HEK293T (cell line): Measurements from ENCODE around the gene KLK1.
"Not testable (repeated sequence)": the region's sequence is repeated elsewhere in the genome, so short reads cannot be mapped to it uniquely, and the experiment has no call there.

Experiments used
- CTCF ChIA-PET: fragments of 350-600 bp; formaldehyde crosslinking; extraction: SDS; loops from one replicate; lab custom pipeline; 2021; ENCODE audit warnings: antibody characterized with exemption, inconsistent platforms; lab: Yijun Ruan, JAX
- POLR2A ChIA-PET: fragments of 350-600 bp; formaldehyde crosslinking; extraction: SDS; loops from one replicate; lab custom pipeline; 2020; ENCODE audit warnings: antibody characterized with exemption, inconsistent platforms; lab: Yijun Ruan, JAX
- DNase-seq: peaks from one replicate; pipeline ENCODE4 v3.0.0; 2012; ENCODE audit warnings: mixed read lengths; ENCODE audit errors: extremely low spot score
- ARNT ChIP-seq: fragments of 450-650 bp; IDR thresholded peaks from 2 replicates; pipeline ENCODE4 v1.6.1; 2017; ENCODE audit warnings: mild to moderate bottlenecking
- BHLHE40 ChIP-seq: fragments of 450-650 bp; IDR thresholded peaks from 2 replicates; pipeline ENCODE4 v1.6.1; 2016; ENCODE audit warnings: mild to moderate bottlenecking, moderate library complexity, borderline replicate concordance
- CTBP1 ChIP-seq: fragments of 450-650 bp; IDR thresholded peaks from 2 replicates; pipeline ENCODE4 v1.6.1; 2016; ENCODE audit warnings: borderline replicate concordance
- ELF4 ChIP-seq: fragments of 450-650 bp; IDR thresholded peaks from 2 replicates; pipeline ENCODE4 v1.6.1; 2017; ENCODE audit warnings: antibody characterized with exemption
- FOXA1 ChIP-seq: fragments of 450-650 bp; IDR thresholded peaks from 2 replicates; pipeline ENCODE4 v1.6.1; 2016; ENCODE audit warnings: mild to moderate bottlenecking
- FOXK2 ChIP-seq: fragments of 450-650 bp; IDR thresholded peaks from 2 replicates; pipeline ENCODE4 v1.6.1; 2016; ENCODE audit warnings: mild to moderate bottlenecking
- FOXM1 ChIP-seq: fragments of 450-650 bp; IDR thresholded peaks from 2 replicates; pipeline ENCODE4 v1.6.1; 2017; ENCODE audit warnings: mild to moderate bottlenecking, borderline replicate concordance
- HDGF ChIP-seq: fragments of 450-650 bp; IDR thresholded peaks from 2 replicates; pipeline ENCODE4 v1.6.1; 2017; ENCODE audit warnings: antibody characterized with exemption, borderline replicate concordance
- L3MBTL2 ChIP-seq: fragments of 450-650 bp; conservative IDR thresholded peaks from 2 replicates; pipeline ENCODE4 v1.6.1; 2016; ENCODE audit warnings: mild to moderate bottlenecking
- LEF1 ChIP-seq: fragments of 450-650 bp; IDR thresholded peaks from 2 replicates; pipeline ENCODE4 v1.6.1; 2017; ENCODE audit warnings: mild to moderate bottlenecking, borderline replicate concordance
- NFRKB ChIP-seq: fragments of 450-650 bp; IDR thresholded peaks from 2 replicates; pipeline ENCODE4 v1.6.1; 2016; ENCODE audit warnings: mild to moderate bottlenecking, moderate library complexity
- SP1 ChIP-seq: fragments of 450-650 bp; IDR thresholded peaks from 2 replicates; pipeline ENCODE4 v1.6.1; 2017
- SUZ12 ChIP-seq: fragments of 450-650 bp; IDR thresholded peaks from 2 replicates; pipeline ENCODE4 v1.6.1; 2016; ENCODE audit warnings: mild to moderate bottlenecking
- TARDBP ChIP-seq: fragments of 450-650 bp; IDR thresholded peaks from 2 replicates; pipeline ENCODE4 v1.6.1; 2016
- ZNF384 ChIP-seq: fragments of 450-650 bp; IDR thresholded peaks from 2 replicates; pipeline ENCODE4 v1.6.1; 2016
- TF ChIP-seq, protein P1 (sequence below): fragments of 450-650 bp; IDR thresholded peaks from 2 replicates; pipeline ENCODE4 v1.6.1; 2016

Gene KLK1

DNA sequence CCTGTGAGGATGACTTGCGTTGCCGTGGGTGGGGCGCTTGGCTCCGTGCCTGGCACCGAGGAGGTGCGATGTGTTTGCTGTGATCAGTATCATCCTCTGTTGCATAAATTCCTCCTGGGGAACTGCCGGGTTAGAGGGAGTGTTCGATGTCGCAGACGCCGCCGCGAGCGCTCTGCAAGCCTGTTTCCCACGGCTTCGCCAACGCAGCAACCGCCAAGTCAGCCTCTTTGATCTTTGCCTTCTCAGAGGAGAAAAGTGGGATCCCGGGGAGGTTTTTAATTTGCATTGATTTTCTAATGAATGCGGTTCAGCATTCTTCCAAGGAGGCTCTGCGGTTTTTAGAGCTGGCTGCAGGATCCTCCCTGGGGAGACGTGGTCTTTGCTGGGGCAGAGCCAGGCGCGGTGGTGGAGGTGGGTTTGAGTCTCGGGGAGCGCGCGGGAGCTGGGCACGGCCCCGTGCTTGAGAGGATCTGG lies 45.7 kb downstream of the KLK1 start:
- TF ChIP-seq FOXA1: no peak
- TF ChIP-seq NFRKB: no peak
- no peak for TF ChIP-seq L3MBTL2
- TF ChIP-seq ELF4: no peak
- TF ChIP-seq LEF1: no peak
- no peak for TF ChIP-seq SP1
- TF ChIP-seq HDGF: no peak
- TF ChIP-seq, protein P1, sequence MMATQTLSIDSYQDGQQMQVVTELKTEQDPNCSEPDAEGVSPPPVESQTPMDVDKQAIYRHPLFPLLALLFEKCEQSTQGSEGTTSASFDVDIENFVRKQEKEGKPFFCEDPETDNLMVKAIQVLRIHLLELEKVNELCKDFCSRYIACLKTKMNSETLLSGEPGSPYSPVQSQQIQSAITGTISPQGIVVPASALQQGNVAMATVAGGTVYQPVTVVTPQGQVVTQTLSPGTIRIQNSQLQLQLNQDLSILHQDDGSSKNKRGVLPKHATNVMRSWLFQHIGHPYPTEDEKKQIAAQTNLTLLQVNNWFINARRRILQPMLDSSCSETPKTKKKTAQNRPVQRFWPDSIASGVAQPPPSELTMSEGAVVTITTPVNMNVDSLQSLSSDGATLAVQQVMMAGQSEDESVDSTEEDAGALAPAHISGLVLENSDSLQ: no peak
- no peak for TF ChIP-seq BHLHE40
- no peak for TF ChIP-seq CTBP1
- no peak for TF ChIP-seq FOXM1
- no peak for TF ChIP-seq SUZ12
- TF ChIP-seq ZNF384: no peak
- TF ChIP-seq TARDBP: no peak
- TF ChIP-seq ARNT: no peak
- TF ChIP-seq FOXK2: no peak
- no peak for DNase-seq
- CTCF ChIA-PET: interaction anchor here (0.6 to 0.8 kb wide), 2 partner anchors 54 to 402 kb away, joined by 3 to 6 read pairs; partner anchors contain the start of gene NR1H2
- POLR2A ChIA-PET: interaction anchor here (1.0 kb wide), 1 partner anchor 26 kb away, joined by 3 read pairs; no protein-coding TSS in a partner anchor

DNA sequence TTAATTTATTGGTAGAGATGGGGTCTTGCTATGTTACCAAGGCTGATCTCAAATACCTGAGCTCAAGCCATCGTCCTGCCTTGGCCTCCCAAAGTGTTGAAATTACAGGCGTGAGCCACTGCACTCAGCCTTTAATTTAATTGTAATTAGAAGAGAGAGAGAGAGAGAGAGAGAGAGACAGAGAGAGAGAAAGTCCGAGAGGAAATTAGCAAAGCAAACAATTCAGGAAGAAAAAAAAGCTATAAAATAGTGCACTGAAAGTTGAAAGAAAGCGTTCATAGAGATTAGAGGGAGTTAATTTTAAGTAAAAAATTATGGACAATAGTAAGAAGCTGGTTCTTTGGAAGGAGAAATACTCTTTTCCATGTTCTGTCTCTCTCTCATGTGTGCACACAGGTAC lies 46.3 kb downstream of the KLK1 start:
- ChIA-PET CTCF (interaction anchor here (0.8 to 1.2 kb wide), 2 partner anchors 240 to 401 kb away, joined by 3 to 6 read pairs; partner anchors contain the start of gene NR1H2), POLR2A (interaction anchor here (0.7 kb wide), 1 partner anchor 52 kb away, joined by 3 read pairs; no protein-coding TSS in a partner anchor)
- TF ChIP-seq SP1 (no peak), HDGF (no peak), FOXA1 (no peak), NFRKB (no peak), FOXM1 (no peak), L3MBTL2 (no peak)
- DNase-seq: no peak

DNA sequence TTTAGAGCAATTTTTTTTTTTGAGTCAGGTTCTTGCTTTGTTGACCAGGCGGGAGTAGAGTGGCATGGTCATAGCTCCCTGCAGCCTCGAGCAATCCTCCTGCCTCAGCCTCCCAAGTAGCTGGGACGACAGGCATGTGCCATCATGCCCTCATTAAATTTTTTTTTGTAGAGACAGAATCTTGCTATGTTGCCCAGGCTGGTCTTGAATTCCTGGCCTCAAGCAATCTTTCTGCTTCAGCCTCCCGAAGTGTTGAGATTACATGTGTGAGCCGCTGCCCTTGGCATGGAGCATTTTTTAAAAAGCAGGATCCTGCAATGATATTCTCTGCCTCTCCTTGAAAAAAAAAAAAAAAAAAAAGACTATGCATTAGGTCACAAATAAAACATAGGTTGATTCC lies 47.5 kb downstream of the KLK1 start:
- TF ChIP-seq TARDBP (no peak), FOXM1 (no peak), SUZ12 (no peak), NFRKB (no peak), ARNT (no peak), SP1 (no peak), LEF1 (no peak), FOXA1 (no peak), ZNF384 (no peak), HDGF (no peak)
- TF ChIP-seq, protein P1: no peak
- ChIA-PET CTCF (interaction anchor here (0.6 kb wide), 1 partner anchor 229 kb away, joined by 3 read pairs; no protein-coding TSS in a partner anchor), POLR2A (no interaction called here)
- DNase-seq: no peak

DNA sequence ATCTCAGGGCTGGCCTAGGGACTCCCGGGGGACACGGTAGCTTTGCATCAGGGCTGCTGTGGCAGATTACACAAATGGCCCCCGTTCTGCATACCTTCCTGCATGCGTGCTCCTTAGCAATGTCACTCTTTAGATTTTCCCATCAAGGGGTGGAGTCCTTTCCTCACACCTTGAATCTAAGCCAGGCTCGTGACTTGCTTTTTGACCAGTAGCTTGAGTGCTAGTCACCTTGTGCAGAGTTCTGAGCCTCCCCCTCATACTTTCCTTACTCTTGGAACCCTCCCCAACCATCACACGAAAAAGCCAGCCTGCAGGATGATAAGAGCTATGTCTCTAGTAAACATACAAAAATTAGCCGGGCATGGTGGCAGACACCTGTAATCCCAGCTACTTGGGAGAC lies 50.1 kb downstream of the KLK1 start:
- POLR2A ChIA-PET: interaction anchor here (1.3 kb wide), 1 partner anchor 31 kb away, joined by 4 read pairs; no protein-coding TSS in a partner anchor
- DNase-seq, CTCF ChIA-PET: not testable (repeated sequence)

DNA sequence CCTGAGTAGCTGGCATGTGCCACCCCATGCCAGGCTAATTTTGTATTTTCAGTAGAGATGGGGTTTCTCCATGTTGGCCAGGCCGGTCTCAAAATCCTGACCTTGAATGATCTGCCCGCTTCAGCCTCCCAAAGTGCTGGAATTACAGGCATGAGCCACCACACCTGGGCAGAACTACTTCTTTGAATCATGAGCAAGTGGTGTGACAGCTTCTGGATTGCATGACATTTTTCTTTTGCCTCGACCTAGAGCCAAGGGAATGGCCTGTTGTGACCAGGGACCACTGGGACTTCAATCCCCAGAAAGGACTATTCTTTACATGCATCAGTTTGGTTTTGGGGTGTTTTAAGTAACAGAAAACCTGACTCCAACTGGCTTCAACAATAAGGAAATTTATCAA lies 50.7 kb downstream of the KLK1 start:
- POLR2A ChIA-PET: interaction anchor here (0.8 kb wide), 1 partner anchor 98 kb away, joined by 4 read pairs; no protein-coding TSS in a partner anchor
- CTCF ChIA-PET: not testable (repeated sequence)

DNA sequence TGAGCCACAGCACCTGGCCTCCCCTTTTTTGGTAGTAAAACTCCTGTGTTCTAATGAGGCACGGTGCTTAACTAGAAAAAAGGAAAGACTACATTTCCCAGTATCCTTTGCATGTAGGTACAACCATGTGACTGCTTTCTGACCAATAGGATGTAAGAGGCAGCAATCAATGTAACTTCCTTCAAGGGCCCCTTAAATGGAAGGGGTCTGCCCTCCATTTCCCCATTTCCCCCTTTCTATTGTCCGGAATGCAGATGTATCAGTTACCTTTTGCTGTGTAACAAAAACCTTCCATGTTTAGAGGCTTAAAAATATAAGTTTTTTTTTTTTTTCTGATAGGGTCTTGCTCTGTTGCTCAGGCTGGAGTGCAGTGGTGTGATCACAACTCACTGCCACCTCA lies 51.1 kb downstream of the KLK1 start:
- ChIA-PET POLR2A (interaction anchor here (0.8 kb wide), 1 partner anchor 97 kb away, joined by 4 read pairs; no protein-coding TSS in a partner anchor), CTCF (no interaction called here)

More for the DNA sequence above, 50.7 kb downstream of the KLK1 start:
- DNase-seq: not testable (repeated sequence)

DNA sequence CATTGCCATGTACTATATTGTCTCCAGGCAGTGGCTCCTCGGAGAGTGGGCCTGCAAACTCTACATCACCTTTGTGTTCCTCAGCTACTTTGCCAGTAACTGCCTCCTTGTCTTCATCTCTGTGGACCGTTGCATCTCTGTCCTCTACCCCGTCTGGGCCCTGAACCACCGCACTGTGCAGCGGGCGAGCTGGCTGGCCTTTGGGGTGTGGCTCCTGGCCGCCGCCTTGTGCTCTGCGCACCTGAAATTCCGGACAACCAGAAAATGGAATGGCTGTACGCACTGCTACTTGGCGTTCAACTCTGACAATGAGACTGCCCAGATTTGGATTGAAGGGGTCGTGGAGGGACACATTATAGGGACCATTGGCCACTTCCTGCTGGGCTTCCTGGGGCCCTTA lies 52.7 kb downstream of the KLK1 start:
- no peak for DNase-seq
- CTCF ChIA-PET: no interaction called here
- POLR2A ChIA-PET: no interaction called here
- TF ChIP-seq ELF4: no peak
- no peak for TF ChIP-seq L3MBTL2
- TF ChIP-seq, protein P1: no peak

More for the DNA sequence above, 51.1 kb downstream of the KLK1 start:
- DNase-seq: no peak
- no peak for TF ChIP-seq FOXM1
- no peak for TF ChIP-seq HDGF
- no peak; the same call in 1 of the 2 replicates for TF ChIP-seq ELF4
- no peak for TF ChIP-seq ARNT
- no peak for TF ChIP-seq CTBP1
- no peak for TF ChIP-seq FOXK2
- TF ChIP-seq SUZ12: no peak
- no peak for TF ChIP-seq SP1

DNA sequence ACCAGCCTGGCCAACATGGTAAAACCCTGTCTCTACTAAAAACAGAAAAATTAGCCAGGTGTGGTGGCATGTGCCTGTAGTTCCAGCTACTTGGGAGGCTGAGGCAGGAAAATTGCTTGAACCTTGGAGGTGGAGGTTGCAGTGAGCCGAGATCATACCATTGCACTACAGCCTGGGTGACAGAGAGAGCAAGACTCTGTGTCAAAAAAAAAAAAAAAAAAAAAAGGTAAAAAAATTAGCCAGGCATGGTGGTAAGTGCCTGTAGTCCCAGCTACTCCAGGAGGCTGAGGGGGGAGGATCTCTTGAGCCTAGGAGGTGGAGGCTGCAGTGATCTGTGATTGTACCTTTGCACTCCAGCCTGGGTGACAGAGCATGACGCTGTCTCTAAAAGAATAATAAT lies 53.4 kb downstream of the KLK1 start, which contains the start of gene GPR32:
GPR32 (plus strand) TSS at position 301 of the 400 bp plus-strand sequence. CDS start 137 bp downstream, outside the sequence.
- DNase-seq, CTCF ChIA-PET, POLR2A ChIA-PET: not testable (repeated sequence)
